ENCODE measurements around the gene SPRYD3. TPM values are rescaled to one million over a fixed set of nuclear protein-coding genes. Genes with fewer than 3 reads are reported as not detected.

The SPRYD3 gene
- total RNA-seq, 1 donor from 2014 or later: 5.4 TPM

DNA sequence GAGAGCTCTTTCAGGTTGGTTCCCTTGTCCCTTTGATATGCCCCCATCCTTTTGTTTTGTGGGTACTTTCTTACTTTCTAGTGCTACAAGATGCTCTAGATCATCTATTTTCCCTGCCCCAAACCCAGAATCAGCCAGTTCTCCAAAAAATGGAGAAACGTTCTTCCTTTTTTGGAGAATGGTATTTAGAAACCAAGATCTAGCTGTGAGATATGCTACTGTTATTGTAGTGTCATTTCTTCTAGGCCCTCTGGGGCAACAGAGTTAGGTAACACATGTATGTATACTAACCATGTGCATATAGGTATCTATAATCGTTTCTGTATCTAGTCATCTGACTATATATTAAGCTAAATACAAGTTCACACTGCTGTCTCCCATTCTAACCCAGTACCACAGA, 11.4 kb upstream of the SPRYD3 start:
- Histone ChIP-seq H3K9ac (no peak overlapping the region), H2AFZ (replicated peaks) (no peak overlapping the region), H3K79me2 (ENCODE audit: low read depth) (no peaks in the 10 kb centered on the region), H3K9me3 (ENCODE audit: low read depth) (no peaks in the 10 kb centered on the region), H3F3A (ENCODE audit: low read depth) (peaks cover 7% of the 10 kb centered on the region), H3K4me1 (peaks cover 8% of the 10 kb centered on the region), H3K36me3 (no peaks in the 10 kb centered on the region), H3K27ac (no peak overlapping the region), H3K4me3 (no peak overlapping the region), H4K20me1 (ENCODE audit: low read depth) (no peaks in the 10 kb centered on the region), H3K27me3 (peaks cover 27% of the 10 kb centered on the region), H3K4me2 (no peak overlapping the region)
- H3K4me1 Mint-ChIP-seq: peaks cover 5% of the 10 kb centered on the region
- H3K27me3 Mint-ChIP-seq (ENCODE audit: insufficient read depth, low read depth): peaks cover 22% of the 10 kb centered on the region
- H3K4me3 Mint-ChIP-seq: no peak overlapping the region
- TF ChIP-seq, protein P1, sequence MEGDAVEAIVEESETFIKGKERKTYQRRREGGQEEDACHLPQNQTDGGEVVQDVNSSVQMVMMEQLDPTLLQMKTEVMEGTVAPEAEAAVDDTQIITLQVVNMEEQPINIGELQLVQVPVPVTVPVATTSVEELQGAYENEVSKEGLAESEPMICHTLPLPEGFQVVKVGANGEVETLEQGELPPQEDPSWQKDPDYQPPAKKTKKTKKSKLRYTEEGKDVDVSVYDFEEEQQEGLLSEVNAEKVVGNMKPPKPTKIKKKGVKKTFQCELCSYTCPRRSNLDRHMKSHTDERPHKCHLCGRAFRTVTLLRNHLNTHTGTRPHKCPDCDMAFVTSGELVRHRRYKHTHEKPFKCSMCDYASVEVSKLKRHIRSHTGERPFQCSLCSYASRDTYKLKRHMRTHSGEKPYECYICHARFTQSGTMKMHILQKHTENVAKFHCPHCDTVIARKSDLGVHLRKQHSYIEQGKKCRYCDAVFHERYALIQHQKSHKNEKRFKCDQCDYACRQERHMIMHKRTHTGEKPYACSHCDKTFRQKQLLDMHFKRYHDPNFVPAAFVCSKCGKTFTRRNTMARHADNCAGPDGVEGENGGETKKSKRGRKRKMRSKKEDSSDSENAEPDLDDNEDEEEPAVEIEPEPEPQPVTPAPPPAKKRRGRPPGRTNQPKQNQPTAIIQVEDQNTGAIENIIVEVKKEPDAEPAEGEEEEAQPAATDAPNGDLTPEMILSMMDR (IDR thresholded peaks at IDR 0.05): no peak
- TF ChIP-seq EZH2phosphoT487 (IDR thresholded peaks at IDR 0.05) (no peak), EZH2 (IDR thresholded peaks at IDR 0.05) (no peak)
- DNase-seq (ENCODE audit: low spot score): no peak
- peaks cover 2% of the 10 kb centered on the region for H3K9me3 Mint-ChIP-seq
- H3K27ac Mint-ChIP-seq: no peak overlapping the region
- no peaks in the 10 kb centered on the region for H3K36me3 Mint-ChIP-seq

DNA sequence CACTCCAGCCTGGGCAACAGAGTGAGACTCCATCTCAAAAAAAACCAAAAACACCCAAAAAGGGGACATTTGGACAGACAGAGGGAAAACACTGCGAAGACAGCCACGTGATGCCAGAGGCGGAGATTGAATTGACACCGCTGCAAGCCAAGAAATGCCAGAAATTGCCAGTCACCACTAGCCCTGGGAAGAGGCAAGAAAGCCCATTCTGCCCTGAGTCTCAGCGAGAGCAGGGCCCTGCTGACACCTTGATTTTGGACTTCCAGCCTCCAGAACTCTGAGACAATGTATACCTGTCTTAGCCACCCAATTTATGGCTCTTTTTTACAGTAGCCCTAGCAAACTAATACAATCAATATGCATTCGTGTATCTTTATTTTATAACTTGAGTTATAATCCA, 10.9 kb upstream of the SPRYD3 start:
- Mint-ChIP-seq H3K4me1 (peaks cover 5% of the 10 kb centered on the region), H3K36me3 (no peaks in the 10 kb centered on the region), H3K27me3 (ENCODE audit: insufficient read depth, low read depth) (peaks cover 18% of the 10 kb centered on the region), H3K9me3 (peaks cover 2% of the 10 kb centered on the region), H3K27ac (no peak overlapping the region), H3K4me3 (no peak overlapping the region)
- H3K79me2 ChIP-seq (ENCODE audit: low read depth): no peaks in the 10 kb centered on the region
- H3K9me3 ChIP-seq (ENCODE audit: low read depth): no peaks in the 10 kb centered on the region
- H3K4me1 ChIP-seq: peaks cover 8% of the 10 kb centered on the region
- no peaks in the 10 kb centered on the region for H3K36me3 ChIP-seq
- H3K4me3 ChIP-seq: no peak overlapping the region
- no peak for TF ChIP-seq EZH2phosphoT487 (IDR thresholded peaks at IDR 0.05)
- TF ChIP-seq, protein P1 (IDR thresholded peaks at IDR 0.05): no peak
- no peak for TF ChIP-seq EZH2 (IDR thresholded peaks at IDR 0.05)
- peaks cover 7% of the 10 kb centered on the region for H3F3A ChIP-seq (ENCODE audit: low read depth)
- H3K27me3 ChIP-seq: peaks cover 24% of the 10 kb centered on the region
- no peak overlapping the region for H2AFZ ChIP-seq (replicated peaks)
- H4K20me1 ChIP-seq (ENCODE audit: low read depth): no peaks in the 10 kb centered on the region
- DNase-seq (ENCODE audit: low spot score): no peak
- no peak overlapping the region for H3K4me2 ChIP-seq
- no peak overlapping the region for H3K9ac ChIP-seq
- H3K27ac ChIP-seq: no peak overlapping the region

DNA sequence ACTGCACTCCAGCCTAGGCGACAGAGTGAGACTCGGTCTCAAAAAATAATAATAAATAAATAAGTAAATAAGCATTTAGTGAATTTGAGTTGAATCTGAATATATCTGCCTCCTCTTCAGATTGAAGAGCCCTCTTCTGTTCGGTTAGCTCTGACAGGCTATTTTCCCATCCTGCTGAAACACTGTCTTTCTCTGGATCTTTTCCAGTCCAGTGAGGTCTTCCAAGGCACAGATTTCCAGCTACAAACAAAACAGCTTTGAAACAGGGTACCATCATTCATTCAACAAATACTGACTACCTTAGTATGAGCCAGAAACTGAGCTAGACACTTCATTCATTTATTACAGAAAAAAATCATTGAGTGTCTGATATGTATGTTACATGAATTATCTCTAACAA, 7.2 kb upstream of the SPRYD3 start:
- no peak for DNase-seq (ENCODE audit: low spot score)
- TF ChIP-seq, protein P1 (IDR thresholded peaks at IDR 0.05): no peak
- TF ChIP-seq EZH2 (IDR thresholded peaks at IDR 0.05): no peak
- TF ChIP-seq EZH2phosphoT487 (IDR thresholded peaks at IDR 0.05): no peak
- H3K9ac ChIP-seq: no peak overlapping the region

More for the DNA sequence above, 7.2 kb upstream of the SPRYD3 start:
- Histone ChIP-seq H3K36me3 (no peaks in the 10 kb centered on the region), H3K27me3 (peaks cover 38% of the 10 kb centered on the region), H3K4me2 (peak overlapping the region; percentile 33), H2AFZ (replicated peaks) (no peak overlapping the region), H3K27ac (no peak overlapping the region), H3K9me3 (ENCODE audit: low read depth) (no peaks in the 10 kb centered on the region), H3K4me3 (no peak overlapping the region), H3K79me2 (ENCODE audit: low read depth) (no peaks in the 10 kb centered on the region), H3F3A (ENCODE audit: low read depth) (peaks cover 7% of the 10 kb centered on the region), H4K20me1 (ENCODE audit: low read depth) (no peaks in the 10 kb centered on the region), H3K4me1 (peaks cover 8% of the 10 kb centered on the region)
- Mint-ChIP-seq H3K27ac (no peak overlapping the region), H3K4me3 (no peak overlapping the region), H3K27me3 (ENCODE audit: insufficient read depth, low read depth) (peaks cover 12% of the 10 kb centered on the region), H3K9me3 (peaks cover 5% of the 10 kb centered on the region), H3K36me3 (no peaks in the 10 kb centered on the region), H3K4me1 (peaks cover 5% of the 10 kb centered on the region)
